ENCODE data around the gene VDAC2.
"Not testable (repeated sequence)": the region's sequence is repeated elsewhere in the genome, so short reads cannot be mapped to it uniquely, and the experiment has no call there.

Gene VDAC2

GRCh38 chr10:75199949-75200348 is 10.6 kb upstream of the VDAC2 start:
- DNase-seq (ENCODE audit: low read depth in 2 of 2), result not testable (repeated sequence)

- no peak for DNase-seq (ENCODE audit: low read depth in 2 of 2)
These were observed 8.7 kb upstream of the VDAC2 start for GRCh38 chr10:75201793-75202307.

GRCh38 chr10:75202321-75203045 is 8.1 kb upstream of the VDAC2 start:
- no peak for DNase-seq (ENCODE audit: low read depth in 2 of 2)

GRCh38 chr10:75203046-75203620 is 7.5 kb upstream of the VDAC2 start:
- DNase-seq (ENCODE audit: low read depth in 2 of 2), result not testable (repeated sequence)

GRCh38 chr10:75203724-75204123 is 6.9 kb upstream of the VDAC2 start:
- DNase-seq (ENCODE audit: low read depth in 2 of 2), result no peak

GRCh38 chr10:75205908-75206307 is 4.7 kb upstream of the VDAC2 start:
- DNase-seq (ENCODE audit: low read depth in 2 of 2), result no peak

- DNase-seq (ENCODE audit: low read depth in 2 of 2), result not testable (repeated sequence)
These were observed 4.0 kb upstream of the VDAC2 start for GRCh38 chr10:75206638-75207037.

GRCh38 chr10:75207079-75207856 is 3.3 kb upstream of the VDAC2 start:
- no peak for DNase-seq (ENCODE audit: low read depth in 2 of 2)

GRCh38 chr10:75207857-75208144 is 2.8 kb upstream of the VDAC2 start:
- DNase-seq (ENCODE audit: low read depth in 2 of 2), result no peak

GRCh38 chr10:75208181-75208580 is 2.4 kb upstream of the VDAC2 start:
- no peak for DNase-seq (ENCODE audit: low read depth in 2 of 2)

- no peak for DNase-seq (ENCODE audit: low read depth in 2 of 2)
These were observed 1.3 kb upstream of the VDAC2 start for GRCh38 chr10:75209086-75209920.

GRCh38 chr10:75209921-75210281 is 695 bp upstream of the VDAC2 start:
- peak; percentile 36 to 66 for DNase-seq (ENCODE audit: low read depth in 2 of 2)

- DNase-seq (ENCODE audit: low read depth in 2 of 2), result no peak
These were observed 553 bp downstream of the VDAC2 start for GRCh38 chr10:75211007-75211691.

GRCh38 chr10:75212343-75212742 is 1.7 kb downstream of the VDAC2 start:
- DNase-seq (ENCODE audit: low read depth in 2 of 2), result no peak

- DNase-seq (ENCODE audit: low read depth in 2 of 2), result no peak
These were observed 9.7 kb downstream of the VDAC2 start for GRCh38 chr10:75220274-75220673.

GRCh38 chr10:75221492-75221891 is 10.9 kb downstream of the VDAC2 start:
- not testable (repeated sequence) for DNase-seq (ENCODE audit: low read depth in 2 of 2)

- no peak for DNase-seq (ENCODE audit: low read depth in 2 of 2)
These were observed 12.9 kb downstream of the VDAC2 start for GRCh38 chr10:75223507-75223906.

GRCh38 chr10:75226095-75226494 is 15.5 kb downstream of the VDAC2 start:
- DNase-seq (ENCODE audit: low read depth in 2 of 2), result no peak

GRCh38 chr10:75226656-75227055 is 16.1 kb downstream of the VDAC2 start:
- no peak for DNase-seq (ENCODE audit: low read depth in 2 of 2)

GRCh38 chr10:75228278-75228677 is 17.7 kb downstream of the VDAC2 start:
- no peak for DNase-seq (ENCODE audit: low read depth in 2 of 2)

- no peak for DNase-seq (ENCODE audit: low read depth in 2 of 2)
These were observed 18.2 kb downstream of the VDAC2 start for GRCh38 chr10:75228834-75229233.
